Hepatocyte (in vitro differentiated cells): ENCODE results near the gene GRB14. TPM values are rescaled to one million over a fixed set of nuclear protein-coding genes. Genes with fewer than 3 reads are reported as not detected.

Experiments
- DNase-seq: peaks from one replicate; pipeline ENCODE4 v3.0.0-alpha.2; 2016; ENCODE audit warnings: low spot score
- H2AFZ ChIP-seq: fragments of 200-600 bp; sonication (generic); 2 replicates; pipeline ENCODE4 v1.6.0; 2016; ENCODE audit warnings: antibody characterized with exemption, mild to moderate bottlenecking
- H3K27ac ChIP-seq: fragments of 200-600 bp; sonication (generic); 2 replicates; pipeline ENCODE4 v1.5.1; 2016; ENCODE audit warnings: mild to moderate bottlenecking
- H3K27me3 ChIP-seq: fragments of 200-600 bp; sonication (generic); 2 replicates; pipeline ENCODE4 v1.6.1; 2016
- H3K36me3 ChIP-seq: fragments of 200-600 bp; sonication (generic); replicated peaks from 2 replicates; pipeline ENCODE4 v1.5.1; 2016; ENCODE audit warnings: low read depth; ENCODE audit not compliant: insufficient read depth
- H3K4me1 ChIP-seq: fragments of 200-600 bp; sonication (generic); 2 replicates; pipeline ENCODE4 v1.5.1; 2016; ENCODE audit warnings: mild to moderate bottlenecking, moderate library complexity; ENCODE audit not compliant: insufficient read depth
- H3K4me2 ChIP-seq: fragments of 200-600 bp; sonication (generic); 2 replicates; pipeline ENCODE4 v1.6.0; 2016
- H3K4me3 ChIP-seq: fragments of 200-600 bp; sonication (generic); 2 replicates; pipeline ENCODE4 v1.5.1; 2016; ENCODE audit warnings: mild to moderate bottlenecking
- H3K79me2 ChIP-seq: fragments of 200-600 bp; sonication (generic); 2 replicates; pipeline ENCODE4 v1.6.0; 2017; ENCODE audit warnings: mild to moderate bottlenecking
- H3K9me2 ChIP-seq: fragments of 200-600 bp; sonication (generic); replicated peaks from 2 replicates; pipeline ENCODE4 v1.6.0; 2017; ENCODE audit warnings: mild to moderate bottlenecking; ENCODE audit not compliant: insufficient read depth
- H3K9me3 ChIP-seq: fragments of 200-600 bp; sonication (generic); 2 replicates; pipeline ENCODE4 v1.5.1; 2016; ENCODE audit warnings: low read depth, mild to moderate bottlenecking
- H4K20me1 ChIP-seq: fragments of 200-600 bp; sonication (generic); 2 replicates; pipeline ENCODE4 v1.6.0; 2016; ENCODE audit warnings: mild to moderate bottlenecking; ENCODE audit not compliant: insufficient read depth, poor library complexity, severe bottlenecking
- EZH2 ChIP-seq: fragments of 200-600 bp; sonication (generic); IDR thresholded peaks from 2 replicates; pipeline ENCODE4 v1.6.1; 2016; ENCODE audit warnings: antibody characterized with exemption, mild to moderate bottlenecking, borderline replicate concordance
- EZH2phosphoT487 ChIP-seq: fragments of 200-600 bp; sonication (generic); IDR thresholded peaks from one replicate; pipeline ENCODE4 v1.6.1; 2018; ENCODE audit warnings: antibody characterized with exemption, mild to moderate bottlenecking, low read depth, moderate library complexity; ENCODE audit not compliant: unreplicated experiment, severe bottlenecking
- WGBS: methylation state at CpG from one replicate; pipeline ENCODE4 v1.1.6; 2016; ENCODE audit warnings: low lambda C conversion rate; ENCODE audit errors: missing lambda C conversion rate; 5-methylcytosine and 5-hydroxymethylcytosine counted together
- polyA plus RNA-seq: library from polyadenylated mRNA; unstranded; fragments of >200 nt; fragmentation: Nextera tagmentation; extraction: Ambion mirVana; gene quantifications from 2 replicates; pipeline ENCODE4 v1.2.1, GENCODE V29; 2016
- total RNA-seq: library from RNA; depleted of rRNA; stranded (reverse); fragments of >200 nt; gene quantifications from 2 replicates; pipeline ENCODE4 v1.2.3, GENCODE V29; 2014
- TF ChIP-seq, protein P1 (sequence below): fragments of 200-600 bp; sonication (generic); IDR thresholded peaks from 2 replicates; pipeline ENCODE4 v1.5.1; 2016; ENCODE audit warnings: antibody characterized with exemption, mild to moderate bottlenecking; ENCODE audit not compliant: poor library complexity

GRB14 gene
- total and polyA plus RNA-seq, 2 experiments from 2014 or later = 4.2 to 4.5 TPM

DNA sequence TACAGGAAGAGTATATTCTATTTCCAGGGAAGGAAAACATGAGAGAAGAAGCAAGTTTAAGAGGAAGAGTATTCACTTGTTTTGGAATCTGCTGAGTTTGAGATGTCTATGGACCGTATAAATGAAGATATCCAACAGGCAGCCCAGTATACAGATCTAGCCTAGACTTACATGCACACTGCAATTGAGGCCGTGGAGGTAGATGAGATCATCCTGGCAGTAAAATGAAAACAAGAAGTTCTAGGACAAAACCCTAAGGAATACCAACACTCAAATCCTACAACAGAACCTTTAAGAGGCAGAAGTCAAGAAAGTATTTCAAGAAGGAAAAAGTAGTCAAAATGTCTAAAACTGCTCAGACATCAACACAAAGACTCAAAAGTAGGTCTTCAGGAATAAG, 16.0 kb downstream of the GRB14 start:
- Histone ChIP-seq H4K20me1 (no peaks in the 10 kb centered on the region), H3K27me3 (no peaks in the 10 kb centered on the region), H3K27ac (no peak overlapping the region), H3K4me3 (no peak overlapping the region), H3K4me1 (no peaks in the 10 kb centered on the region), H2AFZ (no peak overlapping the region), H3K4me2 (no peak overlapping the region), H3K36me3 (no peaks in the 10 kb centered on the region), H3K9me2 (no peaks in the 10 kb centered on the region), H3K9me3 (no peaks in the 10 kb centered on the region), H3K79me2 (no peaks in the 10 kb centered on the region)
- TF ChIP-seq, protein P1, sequence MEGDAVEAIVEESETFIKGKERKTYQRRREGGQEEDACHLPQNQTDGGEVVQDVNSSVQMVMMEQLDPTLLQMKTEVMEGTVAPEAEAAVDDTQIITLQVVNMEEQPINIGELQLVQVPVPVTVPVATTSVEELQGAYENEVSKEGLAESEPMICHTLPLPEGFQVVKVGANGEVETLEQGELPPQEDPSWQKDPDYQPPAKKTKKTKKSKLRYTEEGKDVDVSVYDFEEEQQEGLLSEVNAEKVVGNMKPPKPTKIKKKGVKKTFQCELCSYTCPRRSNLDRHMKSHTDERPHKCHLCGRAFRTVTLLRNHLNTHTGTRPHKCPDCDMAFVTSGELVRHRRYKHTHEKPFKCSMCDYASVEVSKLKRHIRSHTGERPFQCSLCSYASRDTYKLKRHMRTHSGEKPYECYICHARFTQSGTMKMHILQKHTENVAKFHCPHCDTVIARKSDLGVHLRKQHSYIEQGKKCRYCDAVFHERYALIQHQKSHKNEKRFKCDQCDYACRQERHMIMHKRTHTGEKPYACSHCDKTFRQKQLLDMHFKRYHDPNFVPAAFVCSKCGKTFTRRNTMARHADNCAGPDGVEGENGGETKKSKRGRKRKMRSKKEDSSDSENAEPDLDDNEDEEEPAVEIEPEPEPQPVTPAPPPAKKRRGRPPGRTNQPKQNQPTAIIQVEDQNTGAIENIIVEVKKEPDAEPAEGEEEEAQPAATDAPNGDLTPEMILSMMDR = no peak
- TF ChIP-seq EZH2phosphoT487 (no peak), EZH2 (no peak)
- no peak for DNase-seq
- WGBS = 96% methylated on average over 2 of the region's 2 CpGs

GRCh38 chr2:164600763-164601162, 20.5 kb downstream of the GRB14 start:
- Histone ChIP-seq H3K79me2 (no peaks in the 10 kb centered on the region), H4K20me1 (no peaks in the 10 kb centered on the region), H3K36me3 (no peaks in the 10 kb centered on the region), H3K27me3 (no peaks in the 10 kb centered on the region), H3K27ac (no peak overlapping the region), H3K4me3 (no peak overlapping the region), H3K4me2 (no peak overlapping the region), H3K9me3 (no peaks in the 10 kb centered on the region), H3K9me2 (no peaks in the 10 kb centered on the region), H3K4me1 (no peaks in the 10 kb centered on the region), H2AFZ (no peak overlapping the region)
- no peak for TF ChIP-seq EZH2
- TF ChIP-seq, protein P1 = no peak
- TF ChIP-seq EZH2phosphoT487 = no peak
- 85% methylated on average over 1 of the region's 1 CpG for WGBS
- no peak for DNase-seq

DNA sequence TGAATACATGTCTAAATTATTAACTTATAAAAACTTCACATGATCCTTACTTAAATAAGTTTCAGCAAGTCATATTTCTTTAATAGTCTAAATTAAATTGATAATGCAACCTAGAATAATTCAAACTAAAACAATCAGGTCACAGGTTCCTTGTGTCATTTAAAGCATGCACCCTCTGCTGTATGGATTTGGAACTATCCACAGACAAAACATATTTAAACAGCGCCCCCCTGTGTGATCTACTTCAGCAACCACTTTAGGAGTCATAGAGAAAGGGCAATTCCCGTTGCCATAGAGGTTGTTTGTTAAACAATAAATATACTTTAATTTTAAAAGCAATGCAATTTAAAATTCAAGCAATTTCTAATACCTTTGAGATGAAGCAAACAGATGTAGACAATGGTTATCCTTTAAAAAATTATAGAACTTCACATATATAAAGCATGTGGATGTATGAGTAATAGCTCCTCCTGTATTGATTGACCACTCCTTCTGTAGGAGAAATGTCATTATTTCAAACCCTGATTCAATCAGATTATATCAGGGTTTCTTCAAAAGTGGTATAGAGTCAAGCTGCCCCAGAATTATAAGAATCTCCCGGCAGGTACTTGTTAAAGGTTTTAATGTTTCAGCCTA, 21.2 kb downstream of the GRB14 start:
- Histone ChIP-seq H3K4me2 (no peak overlapping the region), H3K27ac (no peak overlapping the region), H3K9me2 (no peaks in the 10 kb centered on the region), H3K4me1 (no peaks in the 10 kb centered on the region), H3K36me3 (no peaks in the 10 kb centered on the region), H3K79me2 (no peaks in the 10 kb centered on the region), H2AFZ (no peak overlapping the region), H3K4me3 (no peak overlapping the region), H3K9me3 (no peaks in the 10 kb centered on the region), H3K27me3 (no peaks in the 10 kb centered on the region), H4K20me1 (no peaks in the 10 kb centered on the region)
- TF ChIP-seq EZH2phosphoT487 (no peak), EZH2 (no peak)
- TF ChIP-seq, protein P1 = peak; percentile 85
- peak; percentile 81 for DNase-seq
- 40% methylated on average over 3 of the region's 3 CpGs for WGBS

GRCh38 chr2:164597983-164598382, 23.3 kb downstream of the GRB14 start:
- DNase-seq = no peak
- H3K4me2 ChIP-seq = no peak overlapping the region
- H3K79me2 ChIP-seq = no peaks in the 10 kb centered on the region
- H3K9me2 ChIP-seq = no peaks in the 10 kb centered on the region
- no peaks in the 10 kb centered on the region for H3K4me1 ChIP-seq
- no peaks in the 10 kb centered on the region for H3K36me3 ChIP-seq
- no peak overlapping the region for H3K4me3 ChIP-seq
- WGBS = 79% methylated on average over 2 of the region's 2 CpGs
- no peaks in the 10 kb centered on the region for H3K27me3 ChIP-seq
- H3K9me3 ChIP-seq = no peaks in the 10 kb centered on the region
- H2AFZ ChIP-seq = no peak overlapping the region
- H4K20me1 ChIP-seq = no peaks in the 10 kb centered on the region
- TF ChIP-seq, protein P1 = no peak
- TF ChIP-seq EZH2phosphoT487 = no peak
- no peak for TF ChIP-seq EZH2
- H3K27ac ChIP-seq = no peak overlapping the region
